Measurements from ENCODE around the gene MKKS.

Gene MKKS

GRCh38 chr20:10436053-10436699 is 2.2 kb upstream of the MKKS start:
- WGBS, 2 donors (ENCODE audit: extremely low coverage in 2 of 2, insufficient read length in 2 of 2, insufficient replicate concordance in 1 of 2): no CpG with 5 or more reads among the region's 20 CpGs
- no peak overlapping the region for H2AFZ ChIP-seq (ENCODE audit: low read length)

DNA sequence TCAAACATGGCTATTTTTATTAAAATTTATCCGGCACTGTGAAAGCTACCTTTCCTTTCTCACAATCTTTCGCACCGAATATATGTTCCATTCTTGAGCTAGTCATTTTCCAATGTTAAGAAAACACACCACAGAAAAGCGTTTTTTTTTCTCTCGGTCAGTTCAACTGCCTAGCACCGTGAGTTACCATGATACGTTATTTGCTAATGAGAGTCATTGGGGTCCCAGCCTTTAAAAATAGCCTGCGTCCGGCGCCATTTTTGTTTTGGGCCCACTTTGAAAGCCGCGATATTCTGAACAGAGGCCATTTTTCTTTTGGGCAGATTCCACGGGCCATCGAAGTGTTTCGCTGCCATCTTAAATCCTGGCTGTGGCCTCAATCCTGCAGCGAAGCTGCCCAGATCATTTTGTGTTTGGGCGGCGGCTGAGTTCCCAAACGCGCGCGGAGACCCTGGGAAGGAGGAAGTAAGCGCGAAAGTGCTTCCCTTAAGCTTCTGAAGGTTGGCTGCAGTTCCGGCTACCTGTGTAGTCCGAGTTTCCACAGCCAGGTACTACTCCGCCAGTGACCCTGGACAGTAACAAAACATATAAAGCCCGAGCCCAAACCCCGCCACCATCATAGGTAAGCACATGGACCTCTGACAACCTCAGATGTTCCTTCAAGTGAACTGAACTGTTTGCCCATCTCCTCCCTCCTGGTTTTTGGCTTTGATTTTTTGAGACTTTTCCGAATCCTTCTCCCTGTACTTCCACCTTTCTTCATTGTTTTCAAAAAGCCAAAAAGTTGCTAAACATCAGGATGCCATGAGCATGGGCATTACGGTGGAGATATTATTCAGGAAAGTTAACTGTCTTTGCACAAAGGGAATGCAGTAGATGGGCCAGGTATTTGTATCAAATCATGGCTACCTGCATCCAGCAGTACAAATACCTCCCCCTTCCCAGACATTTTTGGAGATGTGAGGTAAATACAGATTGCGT is 1.1 kb upstream of the MKKS start, which contains the start of gene SLX4IP:
SLX4IP (plus strand) TSS at position 474 of the 981 bp plus-strand sequence. CDS start 22,900 bp downstream, outside the sequence.
- Histone ChIP-seq H2BK12ac (ENCODE audit: low read length) (no peak within 1 kb of the TSS), H3K23ac (ENCODE audit: low read depth, low read length, poor library complexity) (no peak within 1 kb of the TSS), H3K36me3 (replicated peaks in 1 of 2; ENCODE audit: control insufficient read depth in 2 of 2, insufficient read depth in 2 of 2, low read length in 2 of 2) (peaks cover 0 to 5% of the 10 kb centered on the region in 2 donors), H3K4me2 (ENCODE audit: insufficient read depth, low read length, poor library complexity, severe bottlenecking) (peak within 1 kb of the TSS; percentile 65), H3K27me3 (ENCODE audit: control insufficient read depth in 3 of 3, insufficient read depth in 3 of 3, low read depth in 1 of 3, low read length in 3 of 3) (no peaks in the 10 kb centered on the region), H3K4ac (ENCODE audit: low read length) (no peak within 1 kb of the TSS), H3K27ac (replicated peaks; ENCODE audit: low read length) (peak within 1 kb of the TSS; percentile 74), H2AFZ (ENCODE audit: low read length) (peak within 1 kb of the TSS; percentile 99), H3K14ac (ENCODE audit: low read length) (no peak within 1 kb of the TSS), H2BK15ac (ENCODE audit: low read length) (no peak within 1 kb of the TSS), H3K4me3 (ENCODE audit: low read length in 2 of 2) (peak within 1 kb of the TSS; percentile 86 to 94), H3K79me1 (ENCODE audit: low read depth, low read length) (peaks cover 9% of the 10 kb centered on the region), H2BK5ac (ENCODE audit: low read length) (peak within 1 kb of the TSS; percentile 96), H3K9me3 (replicated peaks in 1 of 2; ENCODE audit: control insufficient read depth in 2 of 2, insufficient read depth in 1 of 2, low read depth in 1 of 2, low read length in 2 of 2) (no peaks in the 10 kb centered on the region), H4K8ac (ENCODE audit: low read depth, low read length) (no peak within 1 kb of the TSS), H4K91ac (ENCODE audit: low read depth, low read length, poor library complexity) (no peak within 1 kb of the TSS), H2BK120ac (ENCODE audit: low read depth, low read length) (no peak within 1 kb of the TSS), H3K18ac (ENCODE audit: low read length) (peak within 1 kb of the TSS; percentile 24), H3K4me1 (ENCODE audit: control insufficient read depth in 2 of 2, insufficient read depth in 1 of 2, low read depth in 1 of 2, low read length in 2 of 2) (peaks cover 0 to 8% of the 10 kb centered on the region in 2 donors), H3K9ac (ENCODE audit: low read depth, low read length, poor library complexity) (peak within 1 kb of the TSS; percentile 53), H2AK5ac (ENCODE audit: low read depth, low read length) (no peak within 1 kb of the TSS)
- no CpG with 5 or more reads among the region's 32 CpGs for WGBS, 2 donors (ENCODE audit: extremely low coverage in 2 of 2, insufficient read length in 2 of 2, insufficient replicate concordance in 1 of 2)
- DNase-seq (ENCODE audit: low spot score): peak; percentile 88

More at GRCh38 chr20:10436053-10436699, 2.2 kb upstream of the MKKS start:
- H2BK120ac ChIP-seq (ENCODE audit: low read depth, low read length): no peak overlapping the region
- peaks cover 0 to 5% of the 10 kb centered on the region in 2 donors for H3K36me3 ChIP-seq (replicated peaks in 1 of 2; ENCODE audit: control insufficient read depth in 2 of 2, insufficient read depth in 2 of 2, low read length in 2 of 2)
- no peak overlapping the region for H2BK12ac ChIP-seq (ENCODE audit: low read length)
- no peak overlapping the region for H4K91ac ChIP-seq (ENCODE audit: low read depth, low read length, poor library complexity)
- no peak overlapping the region for H4K8ac ChIP-seq (ENCODE audit: low read depth, low read length)
- peaks cover 9% of the 10 kb centered on the region for H3K79me1 ChIP-seq (ENCODE audit: low read depth, low read length)
- H3K9me3 ChIP-seq (replicated peaks in 1 of 2; ENCODE audit: control insufficient read depth in 2 of 2, insufficient read depth in 1 of 2, low read depth in 1 of 2, low read length in 2 of 2): no peaks in the 10 kb centered on the region
- H3K27ac ChIP-seq (replicated peaks; ENCODE audit: low read length): no peak overlapping the region
- no peak overlapping the region for H3K18ac ChIP-seq (ENCODE audit: low read length)
- H2AK5ac ChIP-seq (ENCODE audit: low read depth, low read length): no peak overlapping the region
- no peak for DNase-seq (ENCODE audit: low spot score)
- H3K9ac ChIP-seq (ENCODE audit: low read depth, low read length, poor library complexity): no peak overlapping the region
- H3K4me3 ChIP-seq (ENCODE audit: low read length in 2 of 2): peak overlapping the region in 1 of 2 donors; percentile 94
- no peak overlapping the region for H3K4ac ChIP-seq (ENCODE audit: low read length)
- no peak overlapping the region for H3K14ac ChIP-seq (ENCODE audit: low read length)
- no peak overlapping the region for H2BK5ac ChIP-seq (ENCODE audit: low read length)
- H3K23ac ChIP-seq (ENCODE audit: low read depth, low read length, poor library complexity): no peak overlapping the region
- no peaks in the 10 kb centered on the region for H3K27me3 ChIP-seq (ENCODE audit: control insufficient read depth in 3 of 3, insufficient read depth in 3 of 3, low read depth in 1 of 3, low read length in 3 of 3)
- peaks cover 0 to 8% of the 10 kb centered on the region in 2 donors for H3K4me1 ChIP-seq (ENCODE audit: control insufficient read depth in 2 of 2, insufficient read depth in 1 of 2, low read depth in 1 of 2, low read length in 2 of 2)
- H2BK15ac ChIP-seq (ENCODE audit: low read length): no peak overlapping the region
- H3K4me2 ChIP-seq (ENCODE audit: insufficient read depth, low read length, poor library complexity, severe bottlenecking): no peak overlapping the region

GRCh38 chr20:10434467-10434831 is 427 bp upstream of the MKKS start:
- Histone ChIP-seq H3K18ac (ENCODE audit: low read length) (no peak overlapping the region), H4K91ac (ENCODE audit: low read depth, low read length, poor library complexity) (no peak overlapping the region), H2BK5ac (ENCODE audit: low read length) (no peak overlapping the region), H2AK5ac (ENCODE audit: low read depth, low read length) (no peak overlapping the region), H3K27me3 (ENCODE audit: control insufficient read depth in 3 of 3, insufficient read depth in 3 of 3, low read depth in 1 of 3, low read length in 3 of 3) (no peaks in the 10 kb centered on the region), H2BK12ac (ENCODE audit: low read length) (no peak overlapping the region), H3K79me1 (ENCODE audit: low read depth, low read length) (peaks cover 9% of the 10 kb centered on the region), H3K36me3 (replicated peaks in 1 of 2; ENCODE audit: control insufficient read depth in 2 of 2, insufficient read depth in 2 of 2, low read length in 2 of 2) (peaks cover 0 to 5% of the 10 kb centered on the region in 2 donors), H4K8ac (ENCODE audit: low read depth, low read length) (no peak overlapping the region), H3K27ac (replicated peaks; ENCODE audit: low read length) (peak overlapping the region; percentile 74), H3K9ac (ENCODE audit: low read depth, low read length, poor library complexity) (no peak overlapping the region), H2BK120ac (ENCODE audit: low read depth, low read length) (no peak overlapping the region), H3K4me1 (ENCODE audit: control insufficient read depth in 2 of 2, insufficient read depth in 1 of 2, low read depth in 1 of 2, low read length in 2 of 2) (peaks cover 0 to 8% of the 10 kb centered on the region in 2 donors), H3K14ac (ENCODE audit: low read length) (no peak overlapping the region), H3K23ac (ENCODE audit: low read depth, low read length, poor library complexity) (no peak overlapping the region), H3K4ac (ENCODE audit: low read length) (no peak overlapping the region), H3K4me3 (ENCODE audit: low read length in 2 of 2) (peak overlapping the region; percentile 71 to 94), H3K4me2 (ENCODE audit: insufficient read depth, low read length, poor library complexity, severe bottlenecking) (peak overlapping the region; percentile 63), H3K9me3 (replicated peaks in 1 of 2; ENCODE audit: control insufficient read depth in 2 of 2, insufficient read depth in 1 of 2, low read depth in 1 of 2, low read length in 2 of 2) (no peaks in the 10 kb centered on the region), H2BK15ac (ENCODE audit: low read length) (no peak overlapping the region), H2AFZ (ENCODE audit: low read length) (peak overlapping the region; percentile 99)
- no CpG with 5 or more reads among the region's 17 CpGs for WGBS, 2 donors (ENCODE audit: extremely low coverage in 2 of 2, insufficient read length in 2 of 2, insufficient replicate concordance in 1 of 2)
- DNase-seq (ENCODE audit: low spot score): peak; percentile 98

Data from neuronal stem cell (in vitro differentiated cells).